ENCODE results near the gene CNKSR3.
"Not testable (repeated sequence)": the region's sequence is repeated elsewhere in the genome, so short reads cannot be mapped to it uniquely, and the experiment has no call there.

Gene CNKSR3

GRCh38 chr6:154526996-154527395, 16.5 kb upstream of the CNKSR3 start:
- DNase-seq, result no peak

- DNase-seq, result no peak
Observed at GRCh38 chr6:154522576-154522975, 12.1 kb upstream of the CNKSR3 start.

GRCh38 chr6:154521412-154521811, 10.9 kb upstream of the CNKSR3 start:
- no peak for DNase-seq

GRCh38 chr6:154520280-154520679, 9.8 kb upstream of the CNKSR3 start:
- no peak for DNase-seq

- DNase-seq, result no peak
Observed at GRCh38 chr6:154518396-154518795, 7.9 kb upstream of the CNKSR3 start.

GRCh38 chr6:154516276-154516675, 5.8 kb upstream of the CNKSR3 start:
- DNase-seq, result no peak

- no peak for DNase-seq
Observed at GRCh38 chr6:154515826-154516225, 5.3 kb upstream of the CNKSR3 start.

GRCh38 chr6:154515076-154515475, 4.6 kb upstream of the CNKSR3 start:
- not testable (repeated sequence) for DNase-seq

- no peak for DNase-seq
Observed at GRCh38 chr6:154514481-154514880, 4.0 kb upstream of the CNKSR3 start.

- DNase-seq, result no peak
Observed at GRCh38 chr6:154513601-154514320, 3.3 kb upstream of the CNKSR3 start.

GRCh38 chr6:154512201-154512600, 1.7 kb upstream of the CNKSR3 start:
- no peak for DNase-seq

GRCh38 chr6:154511791-154512190, 1.3 kb upstream of the CNKSR3 start:
- no peak for DNase-seq

GRCh38 chr6:154509421-154510143, 903 bp downstream of the CNKSR3 start:
- no peak for DNase-seq

- DNase-seq, result no peak
Observed at GRCh38 chr6:154508573-154509375, 1.7 kb downstream of the CNKSR3 start.

GRCh38 chr6:154506991-154507898, 3.2 kb downstream of the CNKSR3 start:
- DNase-seq, result no peak

GRCh38 chr6:154506582-154506981, 3.9 kb downstream of the CNKSR3 start:
- no peak for DNase-seq

GRCh38 chr6:154506108-154506507, 4.4 kb downstream of the CNKSR3 start:
- DNase-seq, result no peak

GRCh38 chr6:154504865-154505449, 5.5 kb downstream of the CNKSR3 start:
- no peak for DNase-seq

- DNase-seq, result no peak
Observed at GRCh38 chr6:154504102-154504501, 6.4 kb downstream of the CNKSR3 start.

GRCh38 chr6:154503658-154504057, 6.8 kb downstream of the CNKSR3 start:
- DNase-seq, result no peak

GRCh38 chr6:154502553-154502952, 7.9 kb downstream of the CNKSR3 start:
- DNase-seq, result no peak

GRCh38 chr6:154501578-154501868, 9.0 kb downstream of the CNKSR3 start:
- no peak for DNase-seq

Data from CD4-positive, alpha-beta T cell treated with Interleukin-21 for 1 hour (primary cell).